ENCODE results near the gene VWA8.

The VWA8 gene

GRCh38 chr13:41991936-41992335 is 31.0 kb upstream of the VWA8 start:
- no peaks in the 10 kb centered on the region for H3K27me3 ChIP-seq (ENCODE audit: control insufficient read depth in 2 of 2, insufficient read depth in 2 of 2, low read length in 2 of 2)
- no peaks in the 10 kb centered on the region for H3K9me3 ChIP-seq (ENCODE audit: control insufficient read depth in 2 of 2, low read length in 2 of 2)
- H3K4me1 ChIP-seq (ENCODE audit: control insufficient read depth in 2 of 2, insufficient read depth in 2 of 2, low read length in 2 of 2) = no peaks in the 10 kb centered on the region
- no peaks in the 10 kb centered on the region for H3K36me3 ChIP-seq (ENCODE audit: control insufficient read depth in 2 of 2, insufficient read depth in 2 of 2, low read length in 2 of 2)
- no peak overlapping the region for H3K27ac ChIP-seq (ENCODE audit: low read depth in 2 of 2, low read length in 2 of 2)
- no peak overlapping the region for H3K9ac ChIP-seq (ENCODE audit: low read depth in 1 of 2, low read length in 2 of 2)
- H3K4me3 ChIP-seq (ENCODE audit: low read length in 2 of 2) = no peak overlapping the region

GRCh38 chr13:41988244-41988643 is 27.3 kb upstream of the VWA8 start:
- no peak overlapping the region for H3K9ac ChIP-seq (ENCODE audit: low read depth in 1 of 2, low read length in 2 of 2)
- no peaks in the 10 kb centered on the region for H3K9me3 ChIP-seq (ENCODE audit: control insufficient read depth in 2 of 2, low read length in 2 of 2)
- peaks cover 0 to 2% of the 10 kb centered on the region in 2 donors for H3K27me3 ChIP-seq (ENCODE audit: control insufficient read depth in 2 of 2, insufficient read depth in 2 of 2, low read length in 2 of 2)
- no peak overlapping the region for H3K27ac ChIP-seq (ENCODE audit: low read depth in 2 of 2, low read length in 2 of 2)
- H3K4me3 ChIP-seq (ENCODE audit: low read length in 2 of 2) = no peak overlapping the region
- no peaks in the 10 kb centered on the region for H3K36me3 ChIP-seq (ENCODE audit: control insufficient read depth in 2 of 2, insufficient read depth in 2 of 2, low read length in 2 of 2)
- H3K4me1 ChIP-seq (ENCODE audit: control insufficient read depth in 2 of 2, insufficient read depth in 2 of 2, low read length in 2 of 2) = no peaks in the 10 kb centered on the region

GRCh38 chr13:41985788-41986508 is 25.0 kb upstream of the VWA8 start:
- Histone ChIP-seq H3K27me3 (ENCODE audit: control insufficient read depth in 2 of 2, insufficient read depth in 2 of 2, low read length in 2 of 2) (peaks cover 0 to 2% of the 10 kb centered on the region in 2 donors), H3K36me3 (ENCODE audit: control insufficient read depth in 2 of 2, insufficient read depth in 2 of 2, low read length in 2 of 2) (no peaks in the 10 kb centered on the region), H3K4me1 (ENCODE audit: control insufficient read depth in 2 of 2, insufficient read depth in 2 of 2, low read length in 2 of 2) (no peaks in the 10 kb centered on the region), H3K9me3 (ENCODE audit: control insufficient read depth in 2 of 2, low read length in 2 of 2) (no peaks in the 10 kb centered on the region), H3K4me3 (ENCODE audit: low read length in 2 of 2) (no peak overlapping the region), H3K27ac (ENCODE audit: low read depth in 2 of 2, low read length in 2 of 2) (no peak overlapping the region), H3K9ac (ENCODE audit: low read depth in 1 of 2, low read length in 2 of 2) (no peak overlapping the region)

- H3K27me3 ChIP-seq (ENCODE audit: control insufficient read depth in 2 of 2, insufficient read depth in 2 of 2, low read length in 2 of 2) = peaks cover 0 to 2% of the 10 kb centered on the region in 2 donors
- H3K36me3 ChIP-seq (ENCODE audit: control insufficient read depth in 2 of 2, insufficient read depth in 2 of 2, low read length in 2 of 2) = no peaks in the 10 kb centered on the region
- no peak overlapping the region for H3K4me3 ChIP-seq (ENCODE audit: low read length in 2 of 2)
- H3K4me1 ChIP-seq (ENCODE audit: control insufficient read depth in 2 of 2, insufficient read depth in 2 of 2, low read length in 2 of 2) = no peaks in the 10 kb centered on the region
- H3K9ac ChIP-seq (ENCODE audit: low read depth in 1 of 2, low read length in 2 of 2) = no peak overlapping the region
- no peak overlapping the region for H3K27ac ChIP-seq (ENCODE audit: low read depth in 2 of 2, low read length in 2 of 2)
- no peaks in the 10 kb centered on the region for H3K9me3 ChIP-seq (ENCODE audit: control insufficient read depth in 2 of 2, low read length in 2 of 2)
Measured at GRCh38 chr13:41981951-41982715, 21.2 kb upstream of the VWA8 start.

- Histone ChIP-seq H3K27ac (ENCODE audit: low read depth in 2 of 2, low read length in 2 of 2) (no peak overlapping the region), H3K9ac (ENCODE audit: low read depth in 1 of 2, low read length in 2 of 2) (no peak overlapping the region), H3K27me3 (ENCODE audit: control insufficient read depth in 2 of 2, insufficient read depth in 2 of 2, low read length in 2 of 2) (no peaks in the 10 kb centered on the region), H3K4me1 (ENCODE audit: control insufficient read depth in 2 of 2, insufficient read depth in 2 of 2, low read length in 2 of 2) (no peaks in the 10 kb centered on the region), H3K9me3 (ENCODE audit: control insufficient read depth in 2 of 2, low read length in 2 of 2) (no peaks in the 10 kb centered on the region), H3K36me3 (ENCODE audit: control insufficient read depth in 2 of 2, insufficient read depth in 2 of 2, low read length in 2 of 2) (no peaks in the 10 kb centered on the region), H3K4me3 (ENCODE audit: low read length in 2 of 2) (no peak overlapping the region)
Measured at GRCh38 chr13:41978007-41978406, 17.1 kb upstream of the VWA8 start.

GRCh38 chr13:41976476-41976875 is 15.6 kb upstream of the VWA8 start:
- Histone ChIP-seq H3K36me3 (ENCODE audit: control insufficient read depth in 2 of 2, insufficient read depth in 2 of 2, low read length in 2 of 2) (no peaks in the 10 kb centered on the region), H3K4me3 (ENCODE audit: low read length in 2 of 2) (no peak overlapping the region), H3K27ac (ENCODE audit: low read depth in 2 of 2, low read length in 2 of 2) (no peak overlapping the region), H3K4me1 (ENCODE audit: control insufficient read depth in 2 of 2, insufficient read depth in 2 of 2, low read length in 2 of 2) (no peaks in the 10 kb centered on the region), H3K9ac (ENCODE audit: low read depth in 1 of 2, low read length in 2 of 2) (no peak overlapping the region), H3K27me3 (ENCODE audit: control insufficient read depth in 2 of 2, insufficient read depth in 2 of 2, low read length in 2 of 2) (no peaks in the 10 kb centered on the region), H3K9me3 (ENCODE audit: control insufficient read depth in 2 of 2, low read length in 2 of 2) (no peaks in the 10 kb centered on the region)

- Histone ChIP-seq H3K4me3 (ENCODE audit: low read length in 2 of 2) (no peak overlapping the region), H3K9ac (ENCODE audit: low read depth in 1 of 2, low read length in 2 of 2) (no peak overlapping the region), H3K27ac (ENCODE audit: low read depth in 2 of 2, low read length in 2 of 2) (no peak overlapping the region), H3K4me1 (ENCODE audit: control insufficient read depth in 2 of 2, insufficient read depth in 2 of 2, low read length in 2 of 2) (no peaks in the 10 kb centered on the region), H3K36me3 (ENCODE audit: control insufficient read depth in 2 of 2, insufficient read depth in 2 of 2, low read length in 2 of 2) (no peaks in the 10 kb centered on the region), H3K9me3 (ENCODE audit: control insufficient read depth in 2 of 2, low read length in 2 of 2) (no peaks in the 10 kb centered on the region), H3K27me3 (ENCODE audit: control insufficient read depth in 2 of 2, insufficient read depth in 2 of 2, low read length in 2 of 2) (no peaks in the 10 kb centered on the region)
Measured at GRCh38 chr13:41974262-41974900, 13.5 kb upstream of the VWA8 start.

GRCh38 chr13:41973247-41973741 is 12.4 kb upstream of the VWA8 start:
- no peaks in the 10 kb centered on the region for H3K27me3 ChIP-seq (ENCODE audit: control insufficient read depth in 2 of 2, insufficient read depth in 2 of 2, low read length in 2 of 2)
- no peaks in the 10 kb centered on the region for H3K9me3 ChIP-seq (ENCODE audit: control insufficient read depth in 2 of 2, low read length in 2 of 2)
- no peak overlapping the region for H3K27ac ChIP-seq (ENCODE audit: low read depth in 2 of 2, low read length in 2 of 2)
- no peak overlapping the region for H3K9ac ChIP-seq (ENCODE audit: low read depth in 1 of 2, low read length in 2 of 2)
- H3K4me3 ChIP-seq (ENCODE audit: low read length in 2 of 2) = no peak overlapping the region
- H3K4me1 ChIP-seq (ENCODE audit: control insufficient read depth in 2 of 2, insufficient read depth in 2 of 2, low read length in 2 of 2) = no peaks in the 10 kb centered on the region
- no peaks in the 10 kb centered on the region for H3K36me3 ChIP-seq (ENCODE audit: control insufficient read depth in 2 of 2, insufficient read depth in 2 of 2, low read length in 2 of 2)

- Histone ChIP-seq H3K27me3 (ENCODE audit: control insufficient read depth in 2 of 2, insufficient read depth in 2 of 2, low read length in 2 of 2) (no peaks in the 10 kb centered on the region), H3K4me1 (ENCODE audit: control insufficient read depth in 2 of 2, insufficient read depth in 2 of 2, low read length in 2 of 2) (no peaks in the 10 kb centered on the region), H3K36me3 (ENCODE audit: control insufficient read depth in 2 of 2, insufficient read depth in 2 of 2, low read length in 2 of 2) (no peaks in the 10 kb centered on the region), H3K4me3 (ENCODE audit: low read length in 2 of 2) (no peak overlapping the region), H3K9me3 (ENCODE audit: control insufficient read depth in 2 of 2, low read length in 2 of 2) (no peaks in the 10 kb centered on the region), H3K27ac (ENCODE audit: low read depth in 2 of 2, low read length in 2 of 2) (no peak overlapping the region), H3K9ac (ENCODE audit: low read depth in 1 of 2, low read length in 2 of 2) (no peak overlapping the region)
Measured at GRCh38 chr13:41971848-41972247, 10.9 kb upstream of the VWA8 start.

- Histone ChIP-seq H3K9me3 (ENCODE audit: control insufficient read depth in 2 of 2, low read length in 2 of 2) (no peaks in the 10 kb centered on the region), H3K4me3 (ENCODE audit: low read length in 2 of 2) (no peak overlapping the region), H3K9ac (ENCODE audit: low read depth in 1 of 2, low read length in 2 of 2) (no peak overlapping the region), H3K27ac (ENCODE audit: low read depth in 2 of 2, low read length in 2 of 2) (no peak overlapping the region), H3K27me3 (ENCODE audit: control insufficient read depth in 2 of 2, insufficient read depth in 2 of 2, low read length in 2 of 2) (no peaks in the 10 kb centered on the region), H3K36me3 (ENCODE audit: control insufficient read depth in 2 of 2, insufficient read depth in 2 of 2, low read length in 2 of 2) (no peaks in the 10 kb centered on the region), H3K4me1 (ENCODE audit: control insufficient read depth in 2 of 2, insufficient read depth in 2 of 2, low read length in 2 of 2) (no peaks in the 10 kb centered on the region)
Measured at GRCh38 chr13:41970918-41971317, 10.0 kb upstream of the VWA8 start.
